Activated naive CD8-positive, alpha-beta T cell treated with anti-CD3 and anti-CD28 coated beads, Interleukin-2, amount 50 U/mL, for 16 hours (primary cell): ENCODE data around the gene CHAD.

ENCODE experiments used
- DNase-seq: peaks from one replicate; pipeline ENCODE4 v3.0.0-alpha.2; 2020; ENCODE audit warnings: low read depth, low spot score

Gene CHAD

DNA sequence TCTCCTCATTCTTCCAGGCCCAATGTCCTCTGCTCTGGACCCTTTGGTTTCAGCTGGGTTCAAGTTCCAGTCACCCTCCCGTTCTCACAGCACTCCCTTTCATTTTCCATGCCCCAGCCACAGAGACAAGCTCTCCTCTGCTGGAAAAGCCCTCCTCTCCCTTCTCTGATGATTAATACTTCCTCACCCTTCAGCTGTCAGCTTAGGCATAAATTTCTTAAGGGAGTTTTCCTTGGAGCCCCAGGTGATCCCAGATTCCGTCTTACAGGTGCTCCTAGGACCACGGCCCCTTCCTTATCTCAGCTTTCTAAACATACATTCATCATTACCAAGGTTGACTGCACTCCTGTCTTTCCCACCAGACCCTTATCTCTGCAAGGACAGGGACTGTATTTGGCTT, 10.4 kb downstream of the CHAD start:
- no peak for DNase-seq

- no peak for DNase-seq
Observed at GRCh38 chr17:50457621-50458020, 11.1 kb downstream of the CHAD start.

DNA sequence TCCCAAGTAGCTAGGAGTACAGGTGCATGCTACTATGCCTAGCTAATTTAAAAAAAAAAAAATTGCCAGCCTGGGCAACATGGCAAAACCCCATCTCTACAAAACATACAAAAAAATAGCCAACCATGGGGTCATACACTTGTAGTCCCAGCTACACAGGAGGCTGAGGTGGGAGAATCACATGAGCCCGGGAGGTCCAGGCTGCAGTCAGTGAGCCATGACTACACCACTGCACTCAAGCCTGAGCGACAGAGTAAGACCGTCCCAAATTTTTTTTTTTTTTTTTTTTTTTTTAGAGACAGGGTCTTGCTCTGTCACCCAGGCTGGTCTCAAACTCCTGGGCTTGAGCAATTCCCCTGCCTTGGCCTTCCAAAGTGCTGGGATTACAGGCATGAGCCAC, 14.8 kb downstream of the CHAD start:
- DNase-seq = no peak

- no peak for DNase-seq
Observed at GRCh38 chr17:50452630-50453300, 15.9 kb downstream of the CHAD start.

DNA sequence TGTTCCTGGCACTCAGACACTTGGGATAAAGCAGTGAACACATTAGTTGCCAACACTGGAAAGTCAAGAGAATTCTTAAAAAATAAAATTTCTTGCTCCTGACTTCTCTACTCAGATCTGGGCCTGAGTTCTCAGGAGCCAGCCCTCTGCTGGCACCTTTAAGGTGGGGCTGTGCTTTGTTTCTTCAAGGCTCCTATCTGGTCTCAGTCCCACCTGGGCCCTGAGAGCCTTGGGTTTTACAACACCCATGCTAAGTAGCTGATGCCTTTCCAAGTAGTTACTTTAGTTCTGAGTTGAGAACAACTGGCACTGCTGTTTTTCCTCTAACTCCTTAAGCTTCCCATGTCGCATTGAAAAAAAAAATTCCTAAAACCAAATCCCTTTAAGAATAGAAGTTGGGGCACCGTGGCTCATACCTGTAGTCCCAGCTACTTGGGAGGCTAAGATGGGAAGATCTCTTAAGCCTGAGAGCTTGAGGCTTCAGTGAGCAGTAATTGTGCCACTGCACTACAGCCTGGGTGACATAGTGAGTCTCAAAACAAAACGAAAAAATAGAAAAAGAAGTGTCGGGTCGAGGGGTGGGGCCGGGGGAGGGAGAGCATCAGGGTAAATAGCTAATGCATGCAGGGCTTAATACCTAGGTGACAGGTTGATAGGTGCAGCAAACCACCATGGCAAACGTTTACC, 16.6 kb downstream of the CHAD start:
- no peak for DNase-seq

DNA sequence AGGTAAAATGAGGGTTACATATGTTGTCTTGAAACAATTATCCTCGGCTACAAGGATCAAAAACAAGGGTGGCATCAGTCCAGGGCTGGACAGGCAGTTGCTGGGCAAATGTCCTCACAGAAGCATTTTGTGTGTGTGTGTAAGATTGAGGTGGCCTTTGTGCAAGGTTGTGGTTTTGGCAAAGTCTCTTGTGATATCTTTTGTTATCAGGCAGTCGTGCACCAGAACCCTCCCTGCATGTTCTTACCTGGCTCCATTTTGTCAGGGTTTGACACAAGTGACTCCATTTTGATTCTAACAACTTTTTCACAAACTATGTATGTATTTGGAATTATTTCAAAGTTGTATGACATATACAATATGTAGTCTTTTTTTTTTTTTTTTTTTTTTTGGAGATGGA, 20.0 kb downstream of the CHAD start:
- DNase-seq = no peak

GRCh38 chr17:50447870-50448595, 20.6 kb downstream of the CHAD start:
- DNase-seq = no peak

- no peak for DNase-seq
Observed at GRCh38 chr17:50445730-50446325, 22.9 kb downstream of the CHAD start.

- DNase-seq = no peak
Observed at GRCh38 chr17:50444841-50445715, 23.6 kb downstream of the CHAD start.

- no peak for DNase-seq
Observed at GRCh38 chr17:50443505-50443974, 25.1 kb downstream of the CHAD start.

- no peak for DNase-seq
Observed at GRCh38 chr17:50440838-50441829, 27.5 kb downstream of the CHAD start.

GRCh38 chr17:50440172-50440837, 28.4 kb downstream of the CHAD start:
- DNase-seq = no peak

DNA sequence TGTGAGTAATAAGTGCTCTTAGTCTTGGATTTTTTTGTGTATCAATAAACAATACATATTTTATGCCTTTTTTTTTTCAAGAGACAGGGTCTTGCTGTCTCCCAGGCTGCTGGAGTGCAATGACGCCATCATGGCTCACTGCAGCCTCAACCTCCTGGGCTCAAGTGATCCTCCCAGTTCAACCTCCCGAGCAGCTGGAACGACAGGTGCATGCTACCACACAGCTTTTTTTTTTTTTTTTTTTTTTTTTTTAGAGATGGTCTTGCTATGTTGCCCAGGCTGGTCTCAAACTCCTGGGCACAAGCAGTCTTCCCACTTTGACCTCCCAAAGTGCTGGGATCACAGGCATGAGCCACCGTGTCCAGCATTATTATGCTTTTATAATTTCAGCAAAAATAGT, 29.7 kb downstream of the CHAD start:
- no peak for DNase-seq

GRCh38 chr17:50437409-50437808, 31.3 kb downstream of the CHAD start:
- DNase-seq = no peak

DNA sequence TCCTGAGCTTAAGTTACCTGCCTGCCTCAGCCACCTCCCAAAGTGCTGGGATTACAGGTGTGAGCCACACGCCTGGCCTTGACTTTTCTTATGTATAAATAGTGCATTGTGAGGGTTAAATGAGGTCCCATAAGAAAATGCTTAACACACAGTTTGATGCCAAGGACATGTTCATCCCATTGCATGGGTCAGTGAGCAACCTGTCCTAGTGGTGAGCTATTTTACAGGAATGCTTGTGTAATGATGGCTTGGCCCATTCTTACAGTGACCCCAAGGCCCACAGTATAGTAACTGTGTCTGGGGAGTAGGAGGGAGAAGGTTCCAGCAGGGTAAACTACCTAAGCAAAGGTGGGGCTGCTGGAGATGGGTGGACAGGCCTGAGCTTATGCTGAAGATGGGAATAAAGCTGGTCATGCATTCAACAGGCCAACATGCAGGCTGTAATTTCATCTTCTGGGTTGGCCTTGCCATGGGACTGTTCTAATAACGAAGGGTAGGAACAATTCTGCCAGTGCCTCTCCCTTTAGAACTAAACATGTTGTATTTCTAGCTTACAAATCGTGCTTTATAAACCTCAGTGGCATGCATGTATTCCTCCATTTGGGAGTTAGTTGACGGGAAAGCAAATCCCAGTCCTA, 36.4 kb downstream of the CHAD start:
- no peak for DNase-seq

DNA sequence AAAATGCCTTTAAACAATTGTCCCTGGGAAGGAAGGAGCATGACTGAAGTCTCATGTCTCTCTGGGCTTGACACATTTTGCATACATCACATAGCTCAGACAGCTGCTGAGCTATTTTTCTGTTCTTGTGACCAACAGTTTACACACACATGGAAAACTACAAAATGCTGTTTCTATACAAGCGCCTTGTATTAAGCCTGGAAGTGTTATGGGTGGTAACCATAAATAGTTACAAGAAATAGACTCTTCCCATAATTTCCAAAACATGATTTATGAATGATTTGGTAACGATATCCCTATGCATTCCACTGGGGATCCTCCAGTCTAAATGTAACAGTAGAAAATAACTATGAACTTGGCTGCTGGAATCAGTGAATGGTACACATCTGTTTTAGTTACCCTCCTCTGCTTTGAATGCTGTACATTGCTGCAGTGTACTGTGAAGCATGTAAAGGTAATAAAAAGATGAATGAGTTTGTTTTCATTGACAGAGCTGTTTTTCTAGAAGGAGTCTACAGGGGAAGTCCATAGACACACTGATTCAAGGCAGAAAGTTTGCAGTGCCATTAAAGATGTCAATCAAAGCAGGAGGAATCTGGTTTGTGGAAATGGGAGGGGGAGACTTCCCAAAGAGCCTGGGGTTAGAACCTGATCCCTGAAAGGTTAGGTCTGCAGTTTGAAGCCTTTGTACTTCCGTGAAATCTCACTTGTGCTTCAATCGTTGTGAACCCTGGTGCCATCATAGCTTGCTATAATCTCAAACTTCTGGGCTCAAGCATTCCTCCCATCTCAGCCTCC, 37.7 kb downstream of the CHAD start:
- no peak for DNase-seq

GRCh38 chr17:50429793-50430192, 38.9 kb downstream of the CHAD start:
- DNase-seq = no peak

DNA sequence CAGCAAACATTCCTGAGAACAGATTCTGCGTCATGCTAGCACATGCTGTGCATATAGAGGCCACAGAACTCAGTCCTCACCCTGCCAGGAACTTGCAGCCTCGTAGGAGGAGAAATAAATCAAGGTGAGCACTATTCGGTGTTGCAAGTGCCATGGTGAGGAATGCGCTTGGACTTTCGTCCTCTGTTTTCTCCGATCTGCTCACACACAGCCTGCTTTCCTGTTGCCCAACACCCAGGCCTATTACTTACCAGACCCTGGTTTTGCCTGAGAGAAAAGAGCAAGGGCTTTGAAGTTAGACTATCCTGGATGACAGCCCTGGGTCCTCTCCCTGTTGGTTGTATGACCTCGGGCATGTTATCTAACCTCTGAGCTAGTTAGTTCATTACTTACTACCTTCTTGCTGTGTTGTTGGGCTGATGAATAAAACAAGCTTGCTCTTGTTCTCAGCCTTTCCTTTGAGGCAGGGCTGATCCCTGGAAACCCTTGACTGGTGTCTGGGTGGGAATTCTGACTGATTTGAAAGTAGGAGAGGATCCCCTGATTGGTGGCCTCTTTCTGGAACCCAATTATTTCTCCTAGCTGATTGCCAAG, 39.8 kb downstream of the CHAD start:
- DNase-seq = no peak
